Peyer's patch (tissue), 4 donors: ENCODE results near the gene OR7A10. TPM values are rescaled to one million over a fixed set of nuclear protein-coding genes. Genes with fewer than 3 reads are reported as not detected.

ENCODE experiments used
- DNase-seq, 3 donors: peaks; one replicate each; pipeline ENCODE4 v3.0.0-alpha.2; 2017 to 2019
- H3K27ac ChIP-seq, 4 donors: fragments of 200-600 bp; sonication (generic); one replicate each; pipeline ENCODE4 v1.5.1; 2016 to 2019
- H3K27me3 ChIP-seq, 2 donors: fragments of 200-600 bp; sonication (generic); one replicate each; pipeline ENCODE4 v1.5.1; 2019
- H3K36me3 ChIP-seq, 3 donors: fragments of 200-600 bp; sonication (generic); one replicate each; pipeline ENCODE4 v1.5.1; 2016 to 2019
- H3K4me1 ChIP-seq, 4 donors: fragments of 200-600 bp; sonication (generic); one replicate each; pipeline ENCODE4 v1.5.1; 2016 to 2019
- H3K4me3 ChIP-seq, 4 donors: fragments of 200-600 bp; sonication (generic); 1 replicate in 3 of 4; 2 replicates in 1 of 4; pipeline ENCODE4 v1.5.1; 2016 to 2019; ENCODE audit warnings: mild to moderate bottlenecking in 1 of 4
- H3K9me3 ChIP-seq, 4 donors: fragments of 200-600 bp; sonication (generic); one replicate each; pipeline ENCODE4 v1.5.1; 2016 to 2019; ENCODE audit warnings: mild to moderate bottlenecking in 1 of 4
- CTCF ChIP-seq, 6 experiments: fragments of 450-650 bp in 4 of 6; fragments of 200-600 bp in 2 of 6; sonication (generic) in 1 of 6; IDR thresholded peaks; one replicate each; pipeline ENCODE4 v1.5.1; 2017 to 2019; ENCODE audit warnings: antibody characterized with exemption in 6 of 6, mild to moderate bottlenecking in 3 of 6, moderate library complexity in 1 of 6
- POLR2A ChIP-seq, 2 donors: fragments of 450-650 bp; IDR thresholded peaks; one replicate each; pipeline ENCODE4 v1.5.1; 2017; ENCODE audit warnings: antibody characterized with exemption in 2 of 2, mild to moderate bottlenecking in 2 of 2, moderate library complexity in 2 of 2
- total RNA-seq, 4 donors: library from RNA; depleted of rRNA; stranded (reverse); fragments of >200 nt; gene quantifications; one replicate each; pipeline ENCODE4 v1.1.0, GENCODE V29; 2016

Gene OR7A10
- total RNA-seq, 4 donors from 2014 or later, result not detected

- no peak overlapping the region for H3K4me3 ChIP-seq
- no peaks in the 10 kb centered on the region for H3K27me3 ChIP-seq
- H3K27ac ChIP-seq, result no peak overlapping the region
- no peaks in the 10 kb centered on the region for H3K36me3 ChIP-seq
- H3K9me3 ChIP-seq, result no peaks in the 10 kb centered on the region
- TF ChIP-seq POLR2A (IDR thresholded peaks at IDR 0.05) (no peak), CTCF (IDR thresholded peaks at IDR 0.05) (no peak)
- no peaks in the 10 kb centered on the region for H3K4me1 ChIP-seq
- DNase-seq, result no peak
These were observed 33.6 kb downstream of the OR7A10 start for GRCh38 chr19:14814982-14815652.

DNA sequence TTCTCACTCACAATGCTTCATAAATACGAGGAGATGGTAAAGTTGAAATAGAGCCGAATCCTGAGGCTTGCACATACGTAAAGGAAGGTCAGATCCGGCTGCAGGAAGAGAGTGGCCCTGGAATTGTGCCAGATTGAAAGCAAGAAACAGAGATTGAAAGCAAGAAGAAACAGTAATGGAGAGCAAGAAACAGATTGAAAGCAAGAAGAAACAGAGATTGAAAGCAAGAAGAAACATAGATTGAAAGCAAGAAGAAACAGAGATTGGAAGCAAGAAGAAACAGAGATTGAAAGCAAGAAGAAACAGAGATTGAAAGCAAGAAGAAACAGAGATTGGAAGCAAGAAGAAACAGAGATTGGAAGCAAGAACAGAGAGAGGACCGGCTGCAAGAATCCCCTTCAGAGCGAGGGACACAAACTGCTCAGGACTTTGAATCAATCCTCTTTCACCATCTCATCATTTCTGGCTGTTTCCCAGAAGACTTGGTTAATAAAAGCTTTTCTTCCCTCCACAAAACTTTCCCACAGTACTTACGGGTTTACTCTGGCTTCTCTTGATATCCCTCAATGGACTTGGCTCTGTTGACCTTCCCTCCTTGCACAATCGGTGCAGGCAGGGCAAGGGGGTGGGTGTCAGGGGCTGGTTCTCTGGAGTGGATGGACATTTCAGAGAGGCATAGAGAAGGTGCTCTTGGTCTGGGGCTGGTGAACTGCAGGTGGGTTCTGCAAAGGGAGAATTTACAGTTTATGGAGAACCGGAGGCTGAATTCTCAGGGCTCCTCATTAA is 39.3 kb downstream of the OR7A10 start:
- H3K9me3 ChIP-seq, result no peaks in the 10 kb centered on the region

DNA sequence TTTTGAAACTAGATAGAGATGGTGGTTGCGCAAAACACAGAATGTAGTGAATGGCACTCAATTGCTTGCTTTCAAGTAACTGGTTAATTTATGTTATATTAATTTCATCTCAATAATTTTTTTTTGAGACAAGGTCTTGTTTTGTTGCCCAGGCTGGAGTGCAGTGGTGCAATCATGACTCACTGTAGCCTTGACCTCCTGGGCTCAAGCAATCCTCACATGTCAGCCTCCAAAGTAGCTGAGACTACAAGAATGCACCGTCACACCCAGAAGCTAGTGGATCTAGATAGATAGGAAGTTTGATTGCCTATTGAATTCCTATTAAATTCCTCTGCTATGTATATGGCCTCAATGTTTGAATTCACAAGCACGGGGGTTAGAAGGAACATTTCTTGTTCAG is 44.0 kb downstream of the OR7A10 start:
- H3K4me3 ChIP-seq, result no peak overlapping the region
- H3K36me3 ChIP-seq, result no peaks in the 10 kb centered on the region
- H3K27me3 ChIP-seq, result no peaks in the 10 kb centered on the region
- H3K4me1 ChIP-seq, result no peaks in the 10 kb centered on the region
- no peaks in the 10 kb centered on the region for H3K9me3 ChIP-seq
- DNase-seq, result no peak
- no peak for TF ChIP-seq CTCF (IDR thresholded peaks at IDR 0.05)
- TF ChIP-seq POLR2A (IDR thresholded peaks at IDR 0.05), result no peak
- no peak overlapping the region for H3K27ac ChIP-seq

More for the DNA sequence above, 39.3 kb downstream of the OR7A10 start:
- Histone ChIP-seq H3K27me3 (no peaks in the 10 kb centered on the region), H3K27ac (no peak overlapping the region), H3K4me1 (no peaks in the 10 kb centered on the region), H3K4me3 (no peak overlapping the region), H3K36me3 (no peaks in the 10 kb centered on the region)
- TF ChIP-seq CTCF (IDR thresholded peaks at IDR 0.05) (no peak), POLR2A (IDR thresholded peaks at IDR 0.05) (no peak)
- DNase-seq, result no peak

DNA sequence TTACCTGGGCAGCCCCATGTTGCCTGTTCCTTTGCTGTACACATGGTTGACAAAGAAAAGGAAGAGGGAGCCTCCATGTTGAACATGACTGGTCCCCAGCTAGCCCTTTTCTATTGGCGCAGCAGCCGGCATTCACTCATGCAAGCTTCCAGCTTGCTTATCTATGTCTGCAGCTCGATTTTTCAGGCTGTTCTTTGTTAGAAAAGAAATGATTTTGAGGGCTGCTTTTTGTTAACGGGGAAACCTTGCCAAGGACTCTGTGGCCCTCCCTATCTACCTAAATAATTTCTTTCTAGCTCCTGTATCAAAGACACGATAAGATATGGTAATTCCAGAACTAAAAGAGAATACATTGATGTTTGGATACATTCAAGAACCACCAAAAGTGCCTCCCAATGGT is 50.0 kb downstream of the OR7A10 start:
- no peak overlapping the region for H3K27ac ChIP-seq
- H3K27me3 ChIP-seq, result no peaks in the 10 kb centered on the region
- H3K4me3 ChIP-seq, result no peak overlapping the region
- TF ChIP-seq POLR2A (IDR thresholded peaks at IDR 0.05), result no peak
- TF ChIP-seq CTCF (IDR thresholded peaks at IDR 0.05), result no peak
- H3K9me3 ChIP-seq, result no peaks in the 10 kb centered on the region
- no peak for DNase-seq
- H3K36me3 ChIP-seq, result no peaks in the 10 kb centered on the region
- H3K4me1 ChIP-seq, result no peaks in the 10 kb centered on the region

DNA sequence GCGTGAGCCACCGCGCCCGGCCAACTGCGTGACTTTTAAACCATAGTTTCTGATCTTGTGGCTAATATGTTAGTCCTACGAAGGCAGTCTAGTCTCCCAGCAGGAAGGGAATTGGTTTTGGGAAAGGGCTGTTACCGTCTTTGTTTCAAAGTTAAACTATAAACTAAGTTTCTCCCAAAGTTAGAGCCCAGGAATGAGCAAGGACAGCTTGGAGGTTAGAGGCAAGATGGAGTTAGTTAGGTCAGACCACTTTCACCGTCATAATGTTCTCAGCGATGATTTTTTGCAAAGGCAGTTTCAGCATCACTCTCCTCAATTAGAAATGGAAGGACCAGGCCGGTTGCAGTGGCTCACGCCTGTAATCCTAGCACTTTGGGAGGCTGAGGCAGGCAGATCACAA is 52.7 kb downstream of the OR7A10 start:
- no peak for DNase-seq
- H3K36me3 ChIP-seq, result no peaks in the 10 kb centered on the region
- H3K4me1 ChIP-seq, result no peaks in the 10 kb centered on the region
- no peaks in the 10 kb centered on the region for H3K9me3 ChIP-seq
- no peak overlapping the region for H3K27ac ChIP-seq
- TF ChIP-seq POLR2A (IDR thresholded peaks at IDR 0.05) (no peak), CTCF (IDR thresholded peaks at IDR 0.05) (no peak)
- H3K4me3 ChIP-seq, result no peak overlapping the region
- H3K27me3 ChIP-seq, result no peaks in the 10 kb centered on the region
